Right atrium auricular region (tissue), 2 donors: ENCODE measurements around the gene PFAS. TPM values are rescaled to one million over a fixed set of nuclear protein-coding genes. Genes with fewer than 3 reads are reported as not detected.
"Not testable (repeated sequence)": the region's sequence is repeated elsewhere in the genome, so short reads cannot be mapped to it uniquely, and the experiment has no call there.

Experiments
- DNase-seq: peaks from one replicate; pipeline ENCODE4 v3.0.0-alpha.2; 2019; ENCODE audit warnings: low spot score
- H3K27ac ChIP-seq, 2 donors: fragments of 200-600 bp; sonication (generic); 1 replicate in 1 of 2; 2 replicates in 1 of 2; pipeline ENCODE4 v1.5.1; 2016 to 2019
- H3K27me3 ChIP-seq, 2 donors: fragments of 200-600 bp; sonication (generic); one replicate each; pipeline versions ENCODE4 v1.5.1 to v1.6.0; 2017 to 2019
- H3K36me3 ChIP-seq: fragments of 200-600 bp; sonication (generic); one replicate; pipeline ENCODE4 v1.5.1; 2016
- H3K4me1 ChIP-seq, 2 donors: fragments of 200-600 bp; sonication (generic); one replicate each; pipeline versions ENCODE4 v1.5.1 to v1.6.0; 2017 to 2019
- H3K4me3 ChIP-seq, 2 donors: fragments of 200-600 bp; sonication (generic); 1 replicate in 1 of 2; 2 replicates in 1 of 2; pipeline ENCODE4 v1.5.1; 2017 to 2019; ENCODE audit warnings: mild to moderate bottlenecking in 1 of 2, moderate library complexity in 1 of 2
- H3K9me3 ChIP-seq, 2 donors: fragments of 200-600 bp; sonication (generic); one replicate each; pipeline ENCODE4 v1.5.1; 2019
- CTCF ChIP-seq, 2 donors: fragments of 200-600 bp; sonication (generic); IDR thresholded peaks; one replicate each; pipeline ENCODE4 v1.5.1; 2019; ENCODE audit warnings: antibody characterized with exemption in 2 of 2
- total RNA-seq, 2 donors: library from RNA; depleted of rRNA; stranded (reverse); fragments of >200 nt; gene quantifications; one replicate each; pipeline ENCODE4 v1.1.0, GENCODE V29; 2016

PFAS gene
- total RNA-seq, 2 donors from 2014 or later, result 4.4 to 5.3 TPM

- Histone ChIP-seq H3K36me3 (no peaks in the 10 kb centered on the region), H3K27me3 (no peaks in the 10 kb centered on the region), H3K9me3 (no peaks in the 10 kb centered on the region), H3K4me3 (peak overlapping the region; percentile 49 to 61), H3K4me1 (peaks cover 0 to 7% of the 10 kb centered on the region in 2 donors), H3K27ac (peak overlapping the region; percentile 68 to 79)
- DNase-seq, result no peak
- no peak for TF ChIP-seq CTCF (IDR thresholded peaks at IDR 0.05)
These were observed 38.2 kb upstream of the PFAS start for GRCh38 chr17:8210761-8211458.

- TF ChIP-seq CTCF (IDR thresholded peaks at IDR 0.05), result no peak
- Histone ChIP-seq H3K36me3 (no peaks in the 10 kb centered on the region), H3K27ac (no peak overlapping the region), H3K4me1 (peaks cover 0 to 7% of the 10 kb centered on the region in 2 donors), H3K9me3 (no peaks in the 10 kb centered on the region), H3K27me3 (no peaks in the 10 kb centered on the region), H3K4me3 (no peak overlapping the region)
- no peak for DNase-seq
These were observed 36.5 kb upstream of the PFAS start for GRCh38 chr17:8212312-8213180.

GRCh38 chr17:8214000-8214399 is 35.1 kb upstream of the PFAS start:
- H3K27me3 ChIP-seq, H3K27ac ChIP-seq, H3K4me3 ChIP-seq, H3K4me1 ChIP-seq, H3K36me3 ChIP-seq, DNase-seq, H3K9me3 ChIP-seq: not testable (repeated sequence)

GRCh38 chr17:8220783-8221662 is 28.1 kb upstream of the PFAS start:
- Histone ChIP-seq H3K4me1 (peaks cover 0 to 16% of the 10 kb centered on the region in 2 donors), H3K27ac (peak overlapping the region; percentile 96 to 99), H3K4me3 (peak overlapping the region; percentile 53 to 77), H3K36me3 (no peaks in the 10 kb centered on the region), H3K27me3 (no peaks in the 10 kb centered on the region), H3K9me3 (no peaks in the 10 kb centered on the region)
- DNase-seq, result peak; percentile 97
- no peak for TF ChIP-seq CTCF (IDR thresholded peaks at IDR 0.05)

GRCh38 chr17:8221663-8222379 is 27.3 kb upstream of the PFAS start:
- Histone ChIP-seq H3K4me1 (peaks cover 0 to 16% of the 10 kb centered on the region in 2 donors), H3K9me3 (no peaks in the 10 kb centered on the region), H3K27ac (peak overlapping the region; percentile 96 to 99), H3K27me3 (no peaks in the 10 kb centered on the region), H3K4me3 (peak overlapping the region; percentile 53 to 77), H3K36me3 (no peaks in the 10 kb centered on the region)
- no peak for TF ChIP-seq CTCF (IDR thresholded peaks at IDR 0.05)
- DNase-seq, result peak; percentile 94
